ENCODE measurements around the gene EHMT1. TPM values are rescaled to one million over a fixed set of nuclear protein-coding genes. Genes with fewer than 3 reads are reported as not detected.

The EHMT1 gene
- total and polyA plus RNA-seq, 2 of the 8 experiments (the other 6 are each of a cell fraction or from before 2014, with no cell fraction given), result 95.7 to 163 TPM

DNA sequence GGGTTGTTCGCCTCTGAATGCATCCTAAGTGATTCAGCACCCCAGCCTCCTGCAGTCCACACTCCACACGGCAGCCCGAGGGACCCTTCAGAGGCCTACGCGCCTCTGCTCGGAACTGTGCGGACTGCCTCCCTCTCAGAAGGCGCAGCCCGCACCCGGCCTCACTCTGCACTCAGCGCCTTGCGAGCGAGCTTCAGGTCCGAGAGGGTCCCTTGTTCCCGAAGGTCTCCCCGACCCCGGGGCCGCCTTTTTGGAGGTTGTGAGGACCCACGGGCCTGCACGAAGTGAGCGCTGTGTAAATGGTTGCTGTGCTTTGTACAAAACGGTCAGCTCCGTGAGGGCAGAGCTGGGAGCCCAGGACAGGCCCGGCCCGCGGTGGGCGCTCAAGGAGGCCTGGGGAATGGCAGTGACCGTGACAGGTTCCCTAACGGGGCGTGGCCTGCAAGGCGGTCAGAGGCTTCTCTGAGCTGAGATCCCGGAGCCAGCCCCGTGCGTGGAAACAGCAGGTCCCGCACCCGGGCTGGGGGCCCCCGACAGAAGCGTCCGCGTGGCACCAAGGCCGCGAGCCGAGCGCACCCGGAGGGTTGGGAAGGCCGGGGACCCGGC is 258.1 kb downstream of the EHMT1 start (continued):
- no peak for TF ChIP-seq GTF2F1 (IDR thresholded peaks at IDR 0.05; ENCODE audit: borderline replicate concordance, low read depth, low read length)
- TF ChIP-seq, protein P1, sequence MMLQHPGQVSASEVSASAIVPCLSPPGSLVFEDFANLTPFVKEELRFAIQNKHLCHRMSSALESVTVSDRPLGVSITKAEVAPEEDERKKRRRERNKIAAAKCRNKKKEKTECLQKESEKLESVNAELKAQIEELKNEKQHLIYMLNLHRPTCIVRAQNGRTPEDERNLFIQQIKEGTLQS (IDR thresholded peaks at IDR 0.05; ENCODE audit: insufficient read depth, low read depth, low read length), result no peak
- no peak for TF ChIP-seq KDM5A (IDR thresholded peaks at IDR 0.05; ENCODE audit: low read length)
- TF ChIP-seq ASH2L (IDR thresholded peaks at IDR 0.05; ENCODE audit: low read length), result no peak
- no peak for TF ChIP-seq CHD2 (IDR thresholded peaks at IDR 0.05; ENCODE audit: low read length)
- TF ChIP-seq SAP30 (IDR thresholded peaks at IDR 0.05; ENCODE audit: insufficient read depth, insufficient replicate concordance, low read length), result no peak
- no peak for TF ChIP-seq CBX5 (IDR thresholded peaks at IDR 0.05; ENCODE audit: low read depth, low read length)

Measured in H1 (cell line).